Measurements from ENCODE around the gene COASY.

DNA sequence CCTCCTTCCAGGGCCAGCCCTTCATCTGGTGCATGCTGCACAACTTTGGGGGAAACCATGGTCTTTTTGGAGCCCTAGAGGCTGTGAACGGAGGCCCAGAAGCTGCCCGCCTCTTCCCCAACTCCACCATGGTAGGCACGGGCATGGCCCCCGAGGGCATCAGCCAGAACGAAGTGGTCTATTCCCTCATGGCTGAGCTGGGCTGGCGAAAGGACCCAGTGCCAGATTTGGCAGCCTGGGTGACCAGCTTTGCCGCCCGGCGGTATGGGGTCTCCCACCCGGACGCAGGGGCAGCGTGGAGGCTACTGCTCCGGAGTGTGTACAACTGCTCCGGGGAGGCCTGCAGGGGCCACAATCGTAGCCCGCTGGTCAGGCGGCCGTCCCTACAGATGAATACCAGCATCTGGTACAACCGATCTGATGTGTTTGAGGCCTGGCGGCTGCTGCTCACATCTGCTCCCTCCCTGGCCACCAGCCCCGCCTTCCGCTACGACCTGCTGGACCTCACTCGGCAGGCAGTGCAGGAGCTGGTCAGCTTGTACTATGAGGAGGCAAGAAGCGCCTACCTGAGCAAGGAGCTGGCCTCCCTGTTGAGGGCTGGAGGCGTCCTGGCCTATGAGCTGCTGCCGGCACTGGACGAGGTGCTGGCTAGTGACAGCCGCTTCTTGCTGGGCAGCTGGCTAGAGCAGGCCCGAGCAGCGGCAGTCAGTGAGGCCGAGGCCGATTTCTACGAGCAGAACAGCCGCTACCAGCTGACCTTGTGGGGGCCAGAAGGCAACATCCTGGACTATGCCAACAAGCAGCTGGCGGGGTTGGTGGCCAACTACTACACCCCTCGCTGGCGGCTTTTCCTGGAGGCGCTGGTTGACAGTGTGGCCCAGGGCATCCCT lies 18.5 kb upstream of the COASY start:
- no peak for TF ChIP-seq CTCF (IDR thresholded peaks at IDR 0.05)
- TF ChIP-seq POLR2A (IDR thresholded peaks at IDR 0.05), result no peak
